Activated naive CD4-positive, alpha-beta T cell treated with anti-CD3 and anti-CD28 coated beads, Interleukin-2, amount 50 U/mL, for 24 hours (primary cell): ENCODE data around the gene CSRNP2.
"Not testable (repeated sequence)": the region's sequence is repeated elsewhere in the genome, so short reads cannot be mapped to it uniquely, and the experiment has no call there.

Experiments used
- H3K27ac Mint-ChIP-seq: one replicate; pipeline ENCODE4 v1.8.0; 2021; ENCODE audit warnings: mild to moderate bottlenecking, mixed read lengths
- H3K27me3 Mint-ChIP-seq: one replicate; pipeline ENCODE4 v1.8.0; 2021; ENCODE audit warnings: mixed read lengths
- H3K36me3 Mint-ChIP-seq: one replicate; pipeline ENCODE4 v1.8.0; 2021; ENCODE audit warnings: mixed read lengths
- H3K4me1 Mint-ChIP-seq: one replicate; pipeline ENCODE4 v1.8.0; 2021; ENCODE audit warnings: mixed read lengths
- H3K4me3 Mint-ChIP-seq: one replicate; pipeline ENCODE4 v1.8.0; 2021; ENCODE audit warnings: mild to moderate bottlenecking, mixed read lengths
- H3K9me3 Mint-ChIP-seq: one replicate; pipeline ENCODE4 v1.8.0; 2021; ENCODE audit warnings: mixed read lengths

Gene CSRNP2

DNA sequence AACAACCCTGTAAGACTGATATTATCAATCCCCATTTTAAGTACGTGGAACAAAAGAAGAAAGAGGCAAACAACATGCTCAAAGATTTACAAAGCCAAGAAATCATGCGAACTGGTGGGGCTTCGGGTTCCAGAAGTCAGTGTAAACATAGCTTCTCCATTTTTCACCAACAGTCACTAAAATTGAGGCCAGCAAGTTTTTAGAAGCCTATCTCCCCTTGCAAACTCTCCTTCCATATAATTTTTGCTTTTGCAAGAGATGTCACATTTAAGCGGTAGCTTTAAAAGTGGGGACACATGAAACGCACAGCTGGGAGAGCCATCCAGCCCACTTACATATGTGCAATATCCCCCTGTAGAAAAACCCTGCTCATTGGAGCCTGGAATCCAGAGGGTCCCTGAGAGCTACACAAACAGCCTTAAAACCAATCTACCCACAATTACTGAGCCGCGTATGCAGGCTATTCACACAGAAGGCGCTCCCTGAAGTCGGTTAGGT is 58.0 kb downstream of the CSRNP2 start:
- peak overlapping the region; percentile 98 for H3K4me3 Mint-ChIP-seq
- no peaks in the 10 kb centered on the region for H3K9me3 Mint-ChIP-seq
- H3K27ac Mint-ChIP-seq, result peak overlapping the region; percentile 100
- H3K36me3 Mint-ChIP-seq, result no peaks in the 10 kb centered on the region
- no peaks in the 10 kb centered on the region for H3K27me3 Mint-ChIP-seq
- peaks cover 66% of the 10 kb centered on the region for H3K4me1 Mint-ChIP-seq

DNA sequence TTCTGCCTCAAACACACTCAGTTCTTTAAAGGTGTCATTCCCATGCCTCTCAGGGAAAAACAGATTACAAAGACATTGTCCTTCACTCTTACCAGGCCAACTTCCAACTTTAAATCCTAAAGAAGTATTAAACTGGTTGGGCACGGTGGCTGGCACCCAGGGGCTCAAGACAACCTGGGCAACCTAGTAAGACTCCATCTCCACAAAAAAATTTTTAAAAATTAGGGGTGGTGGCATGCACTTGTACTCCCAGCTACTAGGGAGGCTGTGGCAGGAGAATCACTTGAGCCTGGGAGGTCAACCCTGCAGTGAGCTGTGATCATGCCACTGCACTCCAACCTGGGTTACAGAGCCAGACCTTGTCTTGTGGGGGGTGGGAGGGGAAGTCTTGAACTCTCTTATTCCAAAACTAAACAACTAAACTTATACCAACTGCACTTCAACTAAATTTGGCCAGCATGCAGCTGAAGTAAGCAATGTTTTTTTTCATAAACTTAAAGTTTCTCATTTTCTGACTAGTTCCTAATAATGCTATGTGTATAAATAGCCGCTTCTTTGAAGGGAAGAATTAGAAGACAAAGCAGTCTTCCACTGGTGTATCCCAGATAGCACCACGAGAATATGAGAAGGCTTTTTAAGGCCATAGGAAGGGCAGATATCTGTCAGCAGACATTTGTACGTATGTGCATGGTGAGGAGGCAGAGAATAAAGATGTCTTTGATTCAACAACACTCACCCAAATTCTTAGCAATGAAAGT is 59.6 kb downstream of the CSRNP2 start:
- Mint-ChIP-seq H3K36me3 (no peaks in the 10 kb centered on the region), H3K27me3 (no peaks in the 10 kb centered on the region), H3K9me3 (no peaks in the 10 kb centered on the region), H3K4me1 (peaks cover 78% of the 10 kb centered on the region), H3K4me3 (peak overlapping the region; percentile 98), H3K27ac (peak overlapping the region; percentile 100)

DNA sequence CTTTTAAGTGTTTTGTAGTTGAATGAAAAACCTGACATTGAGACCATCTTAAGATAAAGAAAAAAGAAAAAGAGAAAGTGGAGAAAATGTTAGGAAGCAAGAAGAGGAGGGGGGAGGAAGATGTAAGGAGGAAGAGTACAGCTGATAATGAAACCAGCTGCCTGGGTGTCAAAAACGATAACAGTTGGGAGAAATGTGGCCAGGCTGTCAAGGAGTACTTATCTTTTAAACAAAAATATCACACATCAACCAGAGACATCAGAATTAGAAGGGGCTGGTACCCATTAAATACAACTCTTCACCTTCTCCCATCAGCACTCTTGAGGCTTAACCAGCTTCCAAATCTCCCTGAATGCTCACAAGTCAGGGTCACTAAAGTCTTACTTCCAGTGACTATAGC is 61.7 kb downstream of the CSRNP2 start:
- peak overlapping the region; percentile 30 for H3K4me3 Mint-ChIP-seq
- H3K27ac Mint-ChIP-seq, result peak overlapping the region; percentile 30
- peaks cover 81% of the 10 kb centered on the region for H3K4me1 Mint-ChIP-seq
- H3K27me3 Mint-ChIP-seq, result no peaks in the 10 kb centered on the region
- no peaks in the 10 kb centered on the region for H3K9me3 Mint-ChIP-seq
- no peaks in the 10 kb centered on the region for H3K36me3 Mint-ChIP-seq

DNA sequence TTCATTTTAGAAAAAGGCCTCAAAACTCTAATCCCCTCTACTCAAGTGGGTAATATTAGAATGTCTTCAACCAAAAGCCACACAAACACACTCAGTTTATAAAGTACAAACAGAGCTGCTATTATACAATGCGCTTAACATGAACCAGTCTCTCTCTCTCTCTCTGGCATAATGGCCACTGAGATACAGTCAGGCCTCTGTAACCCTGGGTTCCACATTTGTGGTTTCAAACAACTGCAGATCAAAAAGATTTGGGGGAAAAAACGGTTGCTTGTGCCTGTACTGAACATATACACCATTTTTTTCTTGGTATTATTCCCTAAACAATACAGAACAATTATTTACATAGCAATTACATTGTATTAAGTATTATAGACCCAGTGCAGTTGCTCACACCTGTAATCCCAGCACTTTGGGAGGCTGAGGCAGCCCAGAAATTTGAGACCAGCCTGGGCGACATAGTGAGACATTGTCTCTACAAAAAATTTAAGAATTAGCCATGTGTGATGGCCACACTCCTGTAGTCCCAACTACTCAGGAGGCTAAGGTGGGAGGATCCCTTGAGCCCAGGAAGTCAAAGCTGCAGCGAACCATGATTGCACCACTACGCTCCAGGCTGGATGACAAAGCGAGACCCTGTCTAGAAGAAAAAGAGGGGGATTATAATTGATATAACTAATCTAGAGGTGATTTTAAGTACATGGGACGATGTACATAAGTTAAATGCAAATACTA is 62.8 kb downstream of the CSRNP2 start:
- H3K27me3 Mint-ChIP-seq, result no peaks in the 10 kb centered on the region
- H3K4me1 Mint-ChIP-seq, result peaks cover 77% of the 10 kb centered on the region
- no peak overlapping the region for H3K4me3 Mint-ChIP-seq
- peak overlapping the region; percentile 70 for H3K27ac Mint-ChIP-seq
- no peaks in the 10 kb centered on the region for H3K9me3 Mint-ChIP-seq
- H3K36me3 Mint-ChIP-seq, result no peaks in the 10 kb centered on the region

DNA sequence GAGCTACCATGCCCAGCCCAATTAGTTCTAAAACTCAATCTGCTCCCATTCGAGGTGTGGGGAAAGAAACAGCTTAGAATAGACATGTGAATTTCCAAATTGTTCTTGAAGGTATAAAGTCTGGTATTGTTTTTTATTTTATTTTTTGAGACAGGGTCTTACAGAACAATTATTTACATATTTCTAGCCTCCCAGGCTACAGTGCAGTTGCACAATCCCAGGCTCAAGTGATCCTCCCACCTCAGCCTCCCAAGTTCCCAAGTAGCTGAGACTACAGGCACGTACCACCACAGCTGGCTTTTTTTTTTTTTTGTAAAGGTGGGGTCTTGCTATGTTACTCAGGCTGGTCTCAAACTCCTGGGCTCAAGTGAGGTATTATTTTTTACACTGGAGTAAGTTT is 63.5 kb downstream of the CSRNP2 start:
- no peaks in the 10 kb centered on the region for H3K36me3 Mint-ChIP-seq
- H3K27me3 Mint-ChIP-seq, result no peaks in the 10 kb centered on the region
- H3K4me1 Mint-ChIP-seq, result peaks cover 70% of the 10 kb centered on the region
- no peaks in the 10 kb centered on the region for H3K9me3 Mint-ChIP-seq
- H3K4me3 Mint-ChIP-seq, result no peak overlapping the region
- peak overlapping the region; percentile 30 for H3K27ac Mint-ChIP-seq

DNA sequence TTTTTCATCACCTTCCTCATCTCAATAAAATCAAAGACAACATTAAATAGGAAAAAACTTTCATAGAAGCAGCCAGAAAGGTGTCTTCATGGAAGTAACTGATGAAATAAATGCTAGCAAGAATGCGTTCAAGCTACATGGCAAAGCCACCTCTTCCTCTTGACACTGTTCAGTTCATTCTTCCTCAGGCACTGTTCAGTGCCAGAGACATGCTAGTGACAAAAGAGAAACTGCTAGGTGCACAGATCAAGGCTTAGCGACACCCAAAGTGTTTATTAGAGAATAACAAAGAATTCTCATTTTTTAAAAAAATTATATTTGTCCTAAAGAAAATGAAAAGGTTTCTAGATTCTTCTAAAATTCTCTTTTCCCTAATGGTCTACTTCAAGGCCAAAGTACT is 64.4 kb downstream of the CSRNP2 start:
- H3K27ac Mint-ChIP-seq, result no peak overlapping the region
- H3K9me3 Mint-ChIP-seq, result no peaks in the 10 kb centered on the region
- peaks cover 60% of the 10 kb centered on the region for H3K4me1 Mint-ChIP-seq

DNA sequence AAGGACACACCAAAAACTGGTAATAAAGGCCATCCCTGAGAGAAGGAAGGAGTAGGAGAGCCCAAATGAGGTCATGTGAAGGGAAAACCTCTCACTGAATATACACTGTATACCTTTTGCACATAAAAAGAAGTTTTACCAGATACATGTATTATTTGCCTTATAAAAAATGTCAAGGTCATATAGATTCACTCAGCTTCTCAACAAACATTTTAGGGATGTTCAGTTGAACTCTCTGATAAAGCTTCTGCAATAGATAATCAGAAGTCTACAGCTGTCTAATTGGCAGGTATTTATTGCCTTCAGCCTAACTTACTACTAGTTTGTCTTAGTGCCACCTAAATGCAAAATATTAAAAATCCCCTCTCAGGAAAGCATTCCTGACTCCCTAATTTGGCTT is 65.9 kb downstream of the CSRNP2 start:
- Mint-ChIP-seq H3K36me3 (no peaks in the 10 kb centered on the region), H3K27ac (peak overlapping the region; percentile 48), H3K27me3 (no peaks in the 10 kb centered on the region), H3K9me3 (no peaks in the 10 kb centered on the region), H3K4me3 (no peak overlapping the region), H3K4me1 (peaks cover 60% of the 10 kb centered on the region)

More for the DNA sequence above, 64.4 kb downstream of the CSRNP2 start:
- Mint-ChIP-seq H3K4me3 (no peak overlapping the region), H3K36me3 (no peaks in the 10 kb centered on the region), H3K27me3 (no peaks in the 10 kb centered on the region)

DNA sequence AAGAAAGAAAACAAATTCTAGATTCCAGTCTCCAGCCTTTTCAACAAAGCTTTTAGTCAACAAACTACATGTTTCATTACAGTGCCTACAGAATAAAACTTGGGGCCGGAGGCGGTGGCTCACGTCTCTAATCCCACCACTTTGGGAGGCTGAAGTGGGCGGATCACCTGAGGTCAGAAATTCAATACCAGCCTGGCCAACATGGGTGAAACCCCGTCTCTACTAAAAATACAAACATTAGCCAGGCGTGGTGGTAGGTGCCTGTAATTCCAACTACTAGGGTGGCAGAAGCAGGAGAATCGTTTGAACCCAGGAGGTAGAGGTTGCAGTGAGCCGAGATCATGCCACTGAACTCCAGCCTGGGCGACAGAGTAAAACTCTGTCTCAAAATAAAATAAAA is 68.9 kb downstream of the CSRNP2 start:
- peaks cover 53% of the 10 kb centered on the region for H3K4me1 Mint-ChIP-seq
- not testable (repeated sequence) for H3K4me3 Mint-ChIP-seq

DNA sequence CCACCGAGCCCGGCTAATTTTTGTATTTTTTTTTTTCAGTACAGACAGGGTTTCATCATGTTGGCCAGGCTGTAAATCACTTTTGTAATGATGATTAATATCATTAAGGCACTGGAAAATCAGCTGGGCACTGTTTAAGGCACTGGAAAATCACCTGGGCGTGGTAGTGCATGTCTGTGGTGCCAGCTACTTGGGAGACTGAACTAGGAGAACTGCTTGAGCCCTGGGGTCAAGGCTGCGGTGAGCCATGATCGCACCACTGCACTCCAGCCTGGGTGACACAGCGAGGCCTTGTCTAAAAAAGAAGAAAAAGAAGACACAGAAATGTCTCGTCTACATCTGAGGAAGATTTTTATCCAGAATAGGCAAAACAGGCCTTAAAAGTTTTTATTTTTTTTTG is 70.0 kb downstream of the CSRNP2 start:
- H3K27ac Mint-ChIP-seq, result no peak overlapping the region
- H3K9me3 Mint-ChIP-seq, result no peaks in the 10 kb centered on the region
- no peaks in the 10 kb centered on the region for H3K27me3 Mint-ChIP-seq
- H3K36me3 Mint-ChIP-seq, result peaks cover 4% of the 10 kb centered on the region
- no peak overlapping the region for H3K4me3 Mint-ChIP-seq
- H3K4me1 Mint-ChIP-seq, result peaks cover 54% of the 10 kb centered on the region

More for the DNA sequence above, 68.9 kb downstream of the CSRNP2 start:
- not testable (repeated sequence) for H3K27ac Mint-ChIP-seq, H3K27me3 Mint-ChIP-seq, H3K9me3 Mint-ChIP-seq, H3K36me3 Mint-ChIP-seq

DNA sequence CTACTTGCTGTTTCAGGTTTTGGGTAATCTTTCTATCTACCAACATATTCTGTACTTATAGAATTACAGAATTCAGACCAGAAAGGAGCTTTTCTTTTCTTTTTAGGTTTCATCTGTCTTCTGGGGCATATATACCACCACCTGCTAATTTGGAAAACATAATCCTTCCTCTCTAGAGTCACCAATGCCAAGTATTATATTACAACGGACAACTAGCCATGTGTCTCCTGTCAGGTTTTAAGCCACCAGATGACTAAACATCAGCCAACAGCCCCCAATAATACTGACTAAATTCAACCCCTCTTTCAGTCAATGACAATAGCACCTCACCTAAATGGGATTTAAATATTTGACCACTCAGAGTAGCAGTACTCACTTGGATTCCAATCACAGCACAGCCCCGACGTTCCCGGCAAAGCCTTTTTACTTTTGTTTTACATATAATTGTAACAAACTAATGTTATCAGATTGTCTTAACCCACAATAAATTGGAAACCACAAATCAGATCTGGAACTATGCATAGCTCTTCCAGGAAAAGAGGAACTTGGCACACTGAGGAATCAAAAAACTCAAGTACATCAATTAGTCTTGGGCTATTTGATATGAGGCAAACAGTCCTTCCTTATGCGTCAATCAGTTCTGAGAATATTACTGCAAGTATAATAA is 70.7 kb downstream of the CSRNP2 start:
- H3K27ac Mint-ChIP-seq, result peak overlapping the region; percentile 63
- H3K27me3 Mint-ChIP-seq, result no peaks in the 10 kb centered on the region
- no peak overlapping the region for H3K4me3 Mint-ChIP-seq
- H3K4me1 Mint-ChIP-seq, result peaks cover 54% of the 10 kb centered on the region
- H3K36me3 Mint-ChIP-seq, result peaks cover 4% of the 10 kb centered on the region
- no peaks in the 10 kb centered on the region for H3K9me3 Mint-ChIP-seq

DNA sequence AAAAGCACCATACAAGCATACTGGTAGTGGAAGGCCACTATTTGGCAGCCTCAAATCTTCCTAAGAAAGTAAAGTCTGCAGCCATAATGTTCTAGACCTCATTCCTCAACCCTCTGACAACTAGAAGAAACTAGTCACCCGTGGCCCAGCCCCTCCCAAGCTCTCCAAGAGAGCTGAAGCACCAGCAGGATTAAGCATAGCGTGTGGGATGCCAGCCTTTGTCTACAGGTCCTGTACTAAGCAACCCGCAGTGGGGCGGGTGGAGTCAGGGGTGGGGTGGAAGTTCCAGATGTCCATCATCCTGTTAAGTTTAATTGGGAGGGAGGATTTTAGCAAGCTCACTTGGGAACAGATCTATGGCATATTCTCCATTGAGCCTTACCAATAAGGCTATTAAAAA is 71.4 kb downstream of the CSRNP2 start:
- peaks cover 47% of the 10 kb centered on the region for H3K4me1 Mint-ChIP-seq
- no peaks in the 10 kb centered on the region for H3K9me3 Mint-ChIP-seq
- H3K4me3 Mint-ChIP-seq, result no peak overlapping the region
- H3K27ac Mint-ChIP-seq, result peak overlapping the region; percentile 53
- H3K27me3 Mint-ChIP-seq, result no peaks in the 10 kb centered on the region
- H3K36me3 Mint-ChIP-seq, result peaks cover 4% of the 10 kb centered on the region
